ENCODE measurements around the gene KRT79.

DNA sequence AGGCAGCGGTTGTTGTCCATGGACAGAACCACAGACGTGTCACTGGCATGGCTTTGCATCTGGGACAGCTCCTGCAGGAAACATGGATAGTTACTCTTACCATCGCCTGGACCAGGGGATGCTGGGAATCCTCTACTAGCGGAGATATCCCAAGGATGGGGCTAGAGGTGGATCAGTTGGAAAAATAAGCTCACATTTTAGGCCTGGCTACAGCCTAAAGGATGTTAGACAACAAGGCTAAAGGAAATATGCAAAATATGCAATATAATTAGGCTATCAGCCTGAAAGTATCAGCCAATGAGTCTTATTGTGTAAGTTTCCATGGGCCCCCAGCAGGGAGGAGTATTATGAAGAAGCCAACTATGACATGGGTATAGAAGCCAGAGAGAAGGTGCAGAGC, 61.9 kb downstream of the KRT79 start:
- TF ChIP-seq EZH2 (IDR thresholded peaks at IDR 0.05; ENCODE audit: low read length, missing control alignments) (no peak), CTCF (conservative IDR thresholded peaks at IDR 0.05 in 1 of 2, IDR thresholded peaks at IDR 0.05 in 1 of 2; ENCODE audit: low read depth in 1 of 2, low read length in 2 of 2) (no peak)

All from fibroblast of lung (primary cell).